Measurements from ENCODE around the gene PRRG2.

PRRG2 gene

GRCh38 chr19:49557641-49558325, 23.3 kb upstream of the PRRG2 start:
- no peak for DNase-seq

- DNase-seq = no peak
These were observed 22.5 kb upstream of the PRRG2 start for GRCh38 chr19:49558591-49558990.

GRCh38 chr19:49559443-49559842, 21.7 kb upstream of the PRRG2 start:
- DNase-seq = no peak

- no peak for DNase-seq
These were observed 21.2 kb upstream of the PRRG2 start for GRCh38 chr19:49559928-49560327.

GRCh38 chr19:49560358-49560900, 20.7 kb upstream of the PRRG2 start:
- DNase-seq = no peak

- DNase-seq = no peak
These were observed 16.5 kb upstream of the PRRG2 start for GRCh38 chr19:49564616-49565045.

GRCh38 chr19:49565261-49565660, 15.9 kb upstream of the PRRG2 start:
- DNase-seq = no peak

- no peak for DNase-seq
These were observed 14.8 kb upstream of the PRRG2 start for GRCh38 chr19:49566302-49566701.

GRCh38 chr19:49567861-49568441, 13.2 kb upstream of the PRRG2 start:
- no peak for DNase-seq

- DNase-seq = no peak
These were observed 10.8 kb upstream of the PRRG2 start for GRCh38 chr19:49570138-49570856.

GRCh38 chr19:49570997-49571676, 10.0 kb upstream of the PRRG2 start:
- no peak for DNase-seq

GRCh38 chr19:49573009-49573408, 8.1 kb upstream of the PRRG2 start:
- no peak for DNase-seq

- no peak for DNase-seq
These were observed 7.7 kb upstream of the PRRG2 start for GRCh38 chr19:49573425-49573824.

GRCh38 chr19:49574206-49574755, 6.8 kb upstream of the PRRG2 start:
- DNase-seq = no peak

GRCh38 chr19:49579193-49579592, 1.9 kb upstream of the PRRG2 start:
- no peak for DNase-seq

GRCh38 chr19:49579947-49580263, 1.2 kb upstream of the PRRG2 start:
- no peak for DNase-seq

- peak; percentile 91 for DNase-seq
These were observed 681 bp upstream of the PRRG2 start, which contains the start of gene NOSIP for GRCh38 chr19:49580264-49581006. NOSIP (minus strand) TSS chr19:49580556; CDS start chr19:49560691, 19,865 bp downstream.

- no peak for DNase-seq
These were observed 2.1 kb downstream of the PRRG2 start for GRCh38 chr19:49583239-49583638.

GRCh38 chr19:49585023-49585422, 3.9 kb downstream of the PRRG2 start:
- no peak for DNase-seq

GRCh38 chr19:49587227-49587626, 6.1 kb downstream of the PRRG2 start:
- DNase-seq = no peak

GRCh38 chr19:49588365-49589122, 7.4 kb downstream of the PRRG2 start:
- DNase-seq = peak; percentile 39

GRCh38 chr19:49589502-49589905, 8.4 kb downstream of the PRRG2 start:
- DNase-seq = no peak
